Measurements from ENCODE around the gene TSEN2. TPM values are rescaled to one million over a fixed set of nuclear protein-coding genes. Genes with fewer than 3 reads are reported as not detected.
A peak's percentile ranks its signal among the peaks of the same experiment; 100 is the strongest.

TSEN2 gene
- total and polyA plus RNA-seq, 2 of the 13 experiments (the other 11 are each of a cell fraction or from before 2014, with no cell fraction given), result 11.0 to 17.3 TPM

DNA sequence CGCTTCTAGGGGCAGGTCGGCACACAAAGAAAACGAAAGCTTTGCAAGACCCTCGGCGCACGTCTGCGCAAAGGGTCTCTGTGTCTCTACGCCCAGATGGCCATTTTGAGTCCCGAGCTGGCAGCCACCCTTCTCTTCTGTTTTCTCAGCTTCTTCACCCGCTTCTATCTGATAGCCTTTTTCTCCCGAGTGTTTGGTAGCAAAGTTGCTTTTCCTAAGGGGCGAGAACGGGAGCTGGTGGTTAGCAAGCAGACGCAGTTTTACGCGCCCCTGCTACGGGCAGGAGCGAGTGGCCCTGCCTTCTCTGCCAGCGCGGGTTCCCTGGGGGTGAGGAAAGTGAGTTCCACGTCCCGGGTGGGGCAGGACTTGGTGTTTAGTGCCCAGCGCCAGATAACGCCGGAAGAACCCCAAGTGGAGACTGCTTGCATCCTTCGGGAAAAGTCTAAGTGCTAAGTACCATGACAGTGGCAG is 69.7 kb downstream of the TSEN2 start (continued):
- TF ChIP-seq, protein P1, sequence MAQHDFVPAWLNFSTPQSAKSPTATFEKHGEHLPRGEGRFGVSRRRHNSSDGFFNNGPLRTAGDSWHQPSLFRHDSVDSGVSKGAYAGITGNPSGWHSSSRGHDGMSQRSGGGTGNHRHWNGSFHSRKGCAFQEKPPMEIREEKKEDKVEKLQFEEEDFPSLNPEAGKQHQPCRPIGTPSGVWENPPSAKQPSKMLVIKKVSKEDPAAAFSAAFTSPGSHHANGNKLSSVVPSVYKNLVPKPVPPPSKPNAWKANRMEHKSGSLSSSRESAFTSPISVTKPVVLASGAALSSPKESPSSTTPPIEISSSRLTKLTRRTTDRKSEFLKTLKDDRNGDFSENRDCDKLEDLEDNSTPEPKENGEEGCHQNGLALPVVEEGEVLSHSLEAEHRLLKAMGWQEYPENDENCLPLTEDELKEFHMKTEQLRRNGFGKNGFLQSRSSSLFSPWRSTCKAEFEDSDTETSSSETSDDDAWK (CRISPR knock-in tag; IDR thresholded peaks at IDR 0.05), result no peak
- no peak for TF ChIP-seq CREB1 (IDR thresholded peaks at IDR 0.05)
- no peak for TF ChIP-seq CREB1 (CRISPR knock-in tag; IDR thresholded peaks at IDR 0.05)
- TF ChIP-seq, protein P2, sequence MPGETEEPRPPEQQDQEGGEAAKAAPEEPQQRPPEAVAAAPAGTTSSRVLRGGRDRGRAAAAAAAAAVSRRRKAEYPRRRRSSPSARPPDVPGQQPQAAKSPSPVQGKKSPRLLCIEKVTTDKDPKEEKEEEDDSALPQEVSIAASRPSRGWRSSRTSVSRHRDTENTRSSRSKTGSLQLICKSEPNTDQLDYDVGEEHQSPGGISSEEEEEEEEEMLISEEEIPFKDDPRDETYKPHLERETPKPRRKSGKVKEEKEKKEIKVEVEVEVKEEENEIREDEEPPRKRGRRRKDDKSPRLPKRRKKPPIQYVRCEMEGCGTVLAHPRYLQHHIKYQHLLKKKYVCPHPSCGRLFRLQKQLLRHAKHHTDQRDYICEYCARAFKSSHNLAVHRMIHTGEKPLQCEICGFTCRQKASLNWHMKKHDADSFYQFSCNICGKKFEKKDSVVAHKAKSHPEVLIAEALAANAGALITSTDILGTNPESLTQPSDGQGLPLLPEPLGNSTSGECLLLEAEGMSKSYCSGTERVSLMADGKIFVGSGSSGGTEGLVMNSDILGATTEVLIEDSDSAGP (CRISPR knock-in tag; IDR thresholded peaks at IDR 0.05; ENCODE audit: borderline replicate concordance), result no peak
- TF ChIP-seq POLR2A (IDR thresholded peaks at IDR 0.05; ENCODE audit: insufficient read depth in 1 of 2, low read depth in 2 of 2, low read length in 2 of 2), result 0 out of 4 replicates have a peak, but pooled peaks of 1 of the 2 experiments have one; percentile 22
- TF ChIP-seq ZNF563 (CRISPR knock-in tag; IDR thresholded peaks at IDR 0.05), result no peak
- TF ChIP-seq, protein P3, sequence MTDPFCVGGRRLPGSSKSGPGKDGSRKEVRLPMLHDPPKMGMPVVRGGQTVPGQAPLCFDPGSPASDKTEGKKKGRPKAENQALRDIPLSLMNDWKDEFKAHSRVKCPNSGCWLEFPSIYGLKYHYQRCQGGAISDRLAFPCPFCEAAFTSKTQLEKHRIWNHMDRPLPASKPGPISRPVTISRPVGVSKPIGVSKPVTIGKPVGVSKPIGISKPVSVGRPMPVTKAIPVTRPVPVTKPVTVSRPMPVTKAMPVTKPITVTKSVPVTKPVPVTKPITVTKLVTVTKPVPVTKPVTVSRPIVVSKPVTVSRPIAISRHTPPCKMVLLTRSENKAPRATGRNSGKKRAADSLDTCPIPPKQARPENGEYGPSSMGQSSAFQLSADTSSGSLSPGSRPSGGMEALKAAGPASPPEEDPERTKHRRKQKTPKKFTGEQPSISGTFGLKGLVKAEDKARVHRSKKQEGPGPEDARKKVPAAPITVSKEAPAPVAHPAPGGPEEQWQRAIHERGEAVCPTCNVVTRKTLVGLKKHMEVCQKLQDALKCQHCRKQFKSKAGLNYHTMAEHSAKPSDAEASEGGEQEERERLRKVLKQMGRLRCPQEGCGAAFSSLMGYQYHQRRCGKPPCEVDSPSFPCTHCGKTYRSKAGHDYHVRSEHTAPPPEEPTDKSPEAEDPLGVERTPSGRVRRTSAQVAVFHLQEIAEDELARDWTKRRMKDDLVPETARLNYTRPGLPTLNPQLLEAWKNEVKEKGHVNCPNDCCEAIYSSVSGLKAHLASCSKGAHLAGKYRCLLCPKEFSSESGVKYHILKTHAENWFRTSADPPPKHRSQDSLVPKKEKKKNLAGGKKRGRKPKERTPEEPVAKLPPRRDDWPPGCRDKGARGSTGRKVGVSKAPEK (CRISPR knock-in tag; IDR thresholded peaks at IDR 0.05; ENCODE audit: borderline replicate concordance), result peak; percentile 76; the same call in 1 of the 2 replicates
- no peak for TF ChIP-seq ZNF496 (CRISPR knock-in tag; IDR thresholded peaks at IDR 0.05; ENCODE audit: insufficient replicate concordance)
- TF ChIP-seq PREB (CRISPR knock-in tag; IDR thresholded peaks at IDR 0.05), result no peak
- TF ChIP-seq HCFC1 (IDR thresholded peaks at IDR 0.05; ENCODE audit: low read depth, low read length), result no peak
- peak; percentile 52 for TF ChIP-seq XRCC5 (optimal IDR thresholded peaks at IDR 0.05; ENCODE audit: low read length)
- 0 out of 2 replicates have a peak, but pooled peaks have one; percentile 22 for TF ChIP-seq RXRA (CRISPR knock-in tag; IDR thresholded peaks at IDR 0.05)
- TF ChIP-seq ZNF616 (CRISPR knock-in tag; IDR thresholded peaks at IDR 0.05; ENCODE audit: low read depth), result no peak
- TF ChIP-seq ZNF280B (CRISPR knock-in tag; IDR thresholded peaks at IDR 0.05; ENCODE audit: borderline replicate concordance), result 0 out of 2 replicates have a peak, but pooled peaks have one; percentile 48
- TF ChIP-seq KDM6A (CRISPR knock-in tag; IDR thresholded peaks at IDR 0.05; ENCODE audit: low read depth), result no peak
- 0 out of 2 replicates have a peak, but pooled peaks have one; percentile 47 for TF ChIP-seq ARID2 (CRISPR knock-in tag; IDR thresholded peaks at IDR 0.05; ENCODE audit: borderline replicate concordance)
- no peak for TF ChIP-seq CHD4 (IDR thresholded peaks at IDR 0.05; ENCODE audit: borderline replicate concordance, low read length)
- TF ChIP-seq BORCS8-MEF2B (CRISPR knock-in tag; IDR thresholded peaks at IDR 0.05), result peak; percentile 53; the same call in 1 of the 2 replicates
- TF ChIP-seq CBX2 (IDR thresholded peaks at IDR 0.05; ENCODE audit: low read depth, low read length), result no peak; the same call in 1 of the 2 replicates
- no peak for TF ChIP-seq CBX2 (CRISPR knock-in tag; IDR thresholded peaks at IDR 0.05; ENCODE audit: low read depth)
- no peak for TF ChIP-seq PCBP2 (optimal IDR thresholded peaks at IDR 0.05; ENCODE audit: low read depth, low read length, poor library complexity, severe bottlenecking)
- TF ChIP-seq TAF1 (CRISPR knock-in tag; IDR thresholded peaks at IDR 0.05), result peak; percentile 27; the same call in 1 of the 2 replicates
- TF ChIP-seq KLF15 (CRISPR knock-in tag; IDR thresholded peaks at IDR 0.05; ENCODE audit: borderline replicate concordance), result no peak
